GM23248 (cell line): ENCODE measurements around the gene NHLRC1.

Experiments used
- EZH2 ChIP-seq: fragments of 200-600 bp; sonication (generic); IDR thresholded peaks from 2 replicates; pipeline ENCODE4 v1.6.1; 2018; ENCODE audit warnings: antibody characterized with exemption, mild to moderate bottlenecking; ENCODE audit not compliant: insufficient read depth, poor library complexity, severe bottlenecking
- EZH2phosphoT487 ChIP-seq: fragments of 200-600 bp; sonication (generic); IDR thresholded peaks from 2 replicates; pipeline ENCODE4 v1.6.1; 2018; ENCODE audit warnings: antibody characterized with exemption, moderate library complexity, mild to moderate bottlenecking, low read depth; ENCODE audit not compliant: insufficient read depth

- TF ChIP-seq EZH2phosphoT487: no peak
- no peak for TF ChIP-seq EZH2
Measured at GRCh38 chr6:18117136-18117535, 5.3 kb downstream of the NHLRC1 start.
